Right lobe of liver (tissue), 6 donors: ENCODE data around the gene SLC13A3. TPM values are rescaled to one million over a fixed set of nuclear protein-coding genes. Genes with fewer than 3 reads are reported as not detected.
A peak's percentile ranks its signal among the peaks of the same experiment; 100 is the strongest.

Source experiments
- ATAC-seq, 4 donors: fragments of 200-7000 bp; cut with Tn5 transposase; one replicate each; pipeline ENCODE4 v1.9.1; 2020; ENCODE audit warnings: mild to moderate bottlenecking in 4 of 4, moderate library complexity in 4 of 4
- DNase-seq, 3 donors: peaks; one replicate each; pipeline ENCODE4 v3.0.0-alpha.2; 2020
- H3K27ac ChIP-seq, 3 donors: fragments of 200-600 bp; one replicate each; pipeline ENCODE4 v1.8.0; 2022
- H3K27me3 ChIP-seq, 2 donors: fragments of 200-600 bp; one replicate each; pipeline ENCODE4 v1.8.0; 2022
- H3K36me3 ChIP-seq, 4 donors: fragments of 200-600 bp; sonication (generic) in 1 of 4; one replicate each; pipeline versions ENCODE4 v1.5.1 to v1.8.0; 2017 to 2022; ENCODE audit warnings: control low read depth in 1 of 4
- H3K4me1 ChIP-seq, 4 donors: fragments of 200-600 bp; sonication (generic) in 1 of 4; one replicate each; pipeline versions ENCODE4 v1.5.1 to v1.8.0; 2017 to 2022; ENCODE audit warnings: control low read depth in 1 of 4
- H3K4me3 ChIP-seq, 3 donors: fragments of 200-600 bp; one replicate each; pipeline ENCODE4 v1.8.0; 2022
- H3K9me3 ChIP-seq, 4 donors: fragments of 200-600 bp; sonication (generic) in 1 of 4; one replicate each; pipeline versions ENCODE4 v1.5.1 to v1.8.0; 2017 to 2022; ENCODE audit warnings: control low read depth in 1 of 4
- POLR2A ChIP-seq: fragments of 450-650 bp; IDR thresholded peaks from one replicate; pipeline ENCODE4 v1.6.1; 2017; ENCODE audit warnings: antibody characterized with exemption, mild to moderate bottlenecking
- WGBS: methylation state at CpG from one replicate; pipeline ENCODE4 v1.1.6; 2018; ENCODE audit warnings: low coverage, low lambda C conversion rate; ENCODE audit not compliant: insufficient coverage; ENCODE audit errors: missing lambda C conversion rate; 5-methylcytosine and 5-hydroxymethylcytosine counted together
- intact Hi-C, 2 donors: fragments of 100-400 bp; cut with DNase I; formaldehyde crosslinking; loops; one replicate each; pipeline versions ENCODE4 v1.11.2 to v1.14.1; 2022
- total RNA-seq, 6 experiments: library from RNA; depleted of rRNA in 2 of 6; stranded (reverse); fragments of >200 nt in 2 of 6; fragmentation: NEBNext Ultra II Directional in 3 of 6; extraction: Animal tissue kit (Norgen Biotek cat#: 25700) in 3 of 6; gene quantifications; one replicate each; pipeline versions ENCODE4 v1.1.0 to v1.2.4, GENCODE V29; 2016 to 2023
- TF ChIP-seq, protein P1 (sequence below), 4 donors: fragments of 200-600 bp in 3 of 4; fragments of 450-650 bp in 1 of 4; IDR thresholded peaks; one replicate each; pipeline versions ENCODE4 v1.5.1 to v1.8.0; 2016 to 2022; ENCODE audit warnings: antibody characterized with exemption in 4 of 4, mild to moderate bottlenecking in 2 of 4
- donor health status: DM: no; HTN: yes; CAD: no.
- donor health status: DM: no; HTN: no; CAD: no.
- donor health status: DM: no; HTN: no; CAD: no.
- donor health status: DM: no; HTN: yes; CAD: no.
- donor health status: DM: no; HTN: yes; CAD: no.

SLC13A3 gene
- total RNA-seq, 6 experiments from 2014 or later = 3.7 to 14.6 (median 9.3) TPM

GRCh38 chr20:46652699-46653098 lies 1.4 kb upstream of the SLC13A3 start:
- no peak for DNase-seq
- Histone ChIP-seq H3K9me3 (no peaks in the 10 kb centered on the region), H3K27ac (no peak overlapping the region), H3K36me3 (no peaks in the 10 kb centered on the region), H3K4me3 (no peak overlapping the region), H3K27me3 (no peaks in the 10 kb centered on the region), H3K4me1 (no peaks in the 10 kb centered on the region)
- intact Hi-C loops = no loop called here
- TF ChIP-seq, protein P1, sequence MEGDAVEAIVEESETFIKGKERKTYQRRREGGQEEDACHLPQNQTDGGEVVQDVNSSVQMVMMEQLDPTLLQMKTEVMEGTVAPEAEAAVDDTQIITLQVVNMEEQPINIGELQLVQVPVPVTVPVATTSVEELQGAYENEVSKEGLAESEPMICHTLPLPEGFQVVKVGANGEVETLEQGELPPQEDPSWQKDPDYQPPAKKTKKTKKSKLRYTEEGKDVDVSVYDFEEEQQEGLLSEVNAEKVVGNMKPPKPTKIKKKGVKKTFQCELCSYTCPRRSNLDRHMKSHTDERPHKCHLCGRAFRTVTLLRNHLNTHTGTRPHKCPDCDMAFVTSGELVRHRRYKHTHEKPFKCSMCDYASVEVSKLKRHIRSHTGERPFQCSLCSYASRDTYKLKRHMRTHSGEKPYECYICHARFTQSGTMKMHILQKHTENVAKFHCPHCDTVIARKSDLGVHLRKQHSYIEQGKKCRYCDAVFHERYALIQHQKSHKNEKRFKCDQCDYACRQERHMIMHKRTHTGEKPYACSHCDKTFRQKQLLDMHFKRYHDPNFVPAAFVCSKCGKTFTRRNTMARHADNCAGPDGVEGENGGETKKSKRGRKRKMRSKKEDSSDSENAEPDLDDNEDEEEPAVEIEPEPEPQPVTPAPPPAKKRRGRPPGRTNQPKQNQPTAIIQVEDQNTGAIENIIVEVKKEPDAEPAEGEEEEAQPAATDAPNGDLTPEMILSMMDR (IDR thresholded peaks at IDR 0.05) = no peak
- peak in 2 of 4 donors; percentile 15 to 63 for ATAC-seq

- H3K36me3 ChIP-seq = no peaks in the 10 kb centered on the region
- DNase-seq (no peak), ATAC-seq (peak in 2 of 4 donors; percentile 17 to 31)
- 76% methylated on average over 10 of the region's 10 CpGs for WGBS
- no peaks in the 10 kb centered on the region for H3K4me1 ChIP-seq
- TF ChIP-seq POLR2A = no peak
- TF ChIP-seq, protein P1 (IDR thresholded peaks at IDR 0.05) = no peak
- no peaks in the 10 kb centered on the region for H3K27me3 ChIP-seq
- no peak overlapping the region for H3K27ac ChIP-seq
- no peaks in the 10 kb centered on the region for H3K9me3 ChIP-seq
- intact Hi-C loops = no loop called here
- H3K4me3 ChIP-seq = peak overlapping the region; percentile 22 to 54 (median 46)
Measured at GRCh38 chr20:46650575-46651090, 626 bp downstream of the SLC13A3 start.

DNA sequence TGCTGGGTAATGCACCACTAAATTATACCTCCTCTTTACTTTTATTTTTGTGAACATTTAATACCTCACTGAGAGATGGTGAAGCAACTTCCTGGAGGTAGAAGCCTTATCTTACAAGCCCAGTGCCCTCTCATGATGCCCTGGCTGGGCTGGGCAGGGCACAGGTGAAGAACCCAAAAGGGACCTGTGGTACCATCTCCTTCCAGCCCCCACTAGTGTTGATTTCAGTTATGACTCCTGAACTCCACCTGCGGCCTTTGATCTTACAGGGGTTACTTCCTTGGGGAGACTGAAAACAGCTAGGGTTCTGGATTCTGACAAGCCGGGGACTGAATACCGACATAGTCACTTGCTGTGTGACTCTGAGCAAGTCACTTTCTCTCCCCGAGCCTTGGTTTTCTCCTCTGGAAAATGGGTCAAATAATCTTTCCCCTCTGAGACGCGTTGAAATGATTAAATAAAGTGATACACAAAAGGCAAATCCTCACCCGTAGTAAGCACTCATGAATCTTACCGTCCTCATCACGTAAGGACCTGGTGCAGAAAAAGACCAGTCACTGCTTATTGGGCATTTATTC lies 1.2 kb downstream of the SLC13A3 start:
- H3K27me3 ChIP-seq = no peaks in the 10 kb centered on the region
- H3K9me3 ChIP-seq = no peaks in the 10 kb centered on the region
- H3K36me3 ChIP-seq = no peaks in the 10 kb centered on the region
- no peaks in the 10 kb centered on the region for H3K4me1 ChIP-seq
- WGBS = 77% methylated on average over 7 of the region's 9 CpGs
- H3K27ac ChIP-seq = no peak overlapping the region
- ATAC-seq = no peak
- TF ChIP-seq POLR2A = no peak
- TF ChIP-seq, protein P1 (IDR thresholded peaks at IDR 0.05) = no peak
- intact Hi-C loops = no loop called here
- H3K4me3 ChIP-seq = no peak overlapping the region
- no peak for DNase-seq

GRCh38 chr20:46649650-46649949 lies 1.7 kb downstream of the SLC13A3 start:
- whole genome bisulfite sequencing = 60% methylated on average over 1 of the region's 3 CpGs
- ATAC-seq = no peak
- DNase-seq = no peak
- TF ChIP-seq, protein P1 (IDR thresholded peaks at IDR 0.05) = no peak
- no peak for TF ChIP-seq POLR2A
- intact Hi-C loops = no loop called here
- no peak overlapping the region for H3K27ac ChIP-seq
- no peaks in the 10 kb centered on the region for H3K4me1 ChIP-seq
- no peaks in the 10 kb centered on the region for H3K9me3 ChIP-seq
- H3K27me3 ChIP-seq = no peaks in the 10 kb centered on the region
- H3K4me3 ChIP-seq = no peak overlapping the region
- no peaks in the 10 kb centered on the region for H3K36me3 ChIP-seq
